HUES6 (cell line): ENCODE results near the gene LTC4S.
"Not testable (repeated sequence)": the region's sequence is repeated elsewhere in the genome, so short reads cannot be mapped to it uniquely, and the experiment has no call there.

Source experiments
- H3K27ac ChIP-seq: 2 replicates; pipeline ENCODE4 v1.7.0; 2013; ENCODE audit warnings: low read depth, mild to moderate bottlenecking, low read length, inconsistent platforms
- H3K27me3 ChIP-seq: 2 replicates; pipeline ENCODE4 v1.6.1; 2013; ENCODE audit warnings: low read length; ENCODE audit not compliant: control insufficient read depth, insufficient read depth
- H3K36me3 ChIP-seq: 2 replicates; pipeline ENCODE4 v1.6.1; 2013; ENCODE audit warnings: low read length; ENCODE audit not compliant: control insufficient read depth, insufficient read depth
- H3K4me1 ChIP-seq: 2 replicates; pipeline ENCODE4 v1.6.1; 2013; ENCODE audit warnings: low read length; ENCODE audit not compliant: control insufficient read depth, insufficient read depth
- H3K4me3 ChIP-seq: 2 replicates; pipeline ENCODE4 v1.5.1; 2013; ENCODE audit warnings: low read depth, low read length
- H3K9ac ChIP-seq: one replicate; pipeline ENCODE4 v1.6.1; 2013; ENCODE audit warnings: mild to moderate bottlenecking, low read length
- H3K9me3 ChIP-seq: 2 replicates; pipeline ENCODE4 v1.6.1; 2013; ENCODE audit warnings: low read depth, low read length; ENCODE audit not compliant: control insufficient read depth, insufficient read depth

LTC4S gene

GRCh38 chr5:179832039-179832745 lies 38.4 kb downstream of the LTC4S start:
- peaks cover 22% of the 10 kb centered on the region for H3K4me1 ChIP-seq
- no peaks in the 10 kb centered on the region for H3K9me3 ChIP-seq
- H3K27ac ChIP-seq, result no peak overlapping the region
- peaks cover 87% of the 10 kb centered on the region for H3K36me3 ChIP-seq
- H3K9ac ChIP-seq, result no peak overlapping the region
- H3K27me3 ChIP-seq, result no peaks in the 10 kb centered on the region
- H3K4me3 ChIP-seq, result no peak overlapping the region

- Histone ChIP-seq H3K36me3 (peaks cover 87% of the 10 kb centered on the region), H3K27ac (no peak overlapping the region), H3K27me3 (no peaks in the 10 kb centered on the region), H3K9ac (no peak overlapping the region), H3K9me3 (no peaks in the 10 kb centered on the region), H3K4me3 (no peak overlapping the region), H3K4me1 (peaks cover 15% of the 10 kb centered on the region)
These were observed 39.4 kb downstream of the LTC4S start for GRCh38 chr5:179833056-179833708.

GRCh38 chr5:179833709-179834070 lies 39.9 kb downstream of the LTC4S start:
- Histone ChIP-seq H3K4me3 (no peak overlapping the region), H3K36me3 (peaks cover 89% of the 10 kb centered on the region), H3K4me1 (peaks cover 13% of the 10 kb centered on the region), H3K9ac (no peak overlapping the region), H3K27me3 (no peaks in the 10 kb centered on the region), H3K27ac (no peak overlapping the region), H3K9me3 (no peaks in the 10 kb centered on the region)

DNA sequence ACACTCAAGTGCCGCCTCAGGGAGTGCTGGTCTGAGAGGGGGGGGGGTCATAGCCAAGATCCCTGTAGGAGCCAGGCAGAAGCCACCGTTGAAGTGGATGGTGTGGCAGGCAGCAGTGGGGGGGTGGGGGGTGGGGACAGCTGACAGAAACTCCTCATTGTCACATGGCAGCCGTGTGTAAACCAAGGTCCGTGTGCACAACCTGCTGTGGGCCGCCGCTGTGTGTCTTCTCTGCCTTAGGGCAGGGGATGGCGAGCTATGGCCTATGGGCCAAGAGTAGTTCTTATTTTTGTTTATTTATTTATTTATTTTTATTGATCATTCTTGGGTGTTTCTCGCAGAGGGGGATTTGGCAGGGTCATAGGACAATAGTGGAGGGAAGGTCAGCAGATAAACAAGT lies 40.3 kb downstream of the LTC4S start:
- no peak overlapping the region for H3K9ac ChIP-seq
- no peak overlapping the region for H3K4me3 ChIP-seq
- peaks cover 87% of the 10 kb centered on the region for H3K36me3 ChIP-seq
- peaks cover 8% of the 10 kb centered on the region; the same call in 1 of the 2 replicates for H3K4me1 ChIP-seq
- no peak overlapping the region for H3K27ac ChIP-seq
- H3K27me3 ChIP-seq, result no peaks in the 10 kb centered on the region
- no peaks in the 10 kb centered on the region for H3K9me3 ChIP-seq

GRCh38 chr5:179834871-179835270 lies 41.1 kb downstream of the LTC4S start:
- not testable (repeated sequence) for H3K9me3 ChIP-seq, H3K9ac ChIP-seq, H3K27ac ChIP-seq, H3K4me3 ChIP-seq, H3K27me3 ChIP-seq, H3K4me1 ChIP-seq
- H3K36me3 ChIP-seq, result peaks cover 86% of the 10 kb centered on the region

DNA sequence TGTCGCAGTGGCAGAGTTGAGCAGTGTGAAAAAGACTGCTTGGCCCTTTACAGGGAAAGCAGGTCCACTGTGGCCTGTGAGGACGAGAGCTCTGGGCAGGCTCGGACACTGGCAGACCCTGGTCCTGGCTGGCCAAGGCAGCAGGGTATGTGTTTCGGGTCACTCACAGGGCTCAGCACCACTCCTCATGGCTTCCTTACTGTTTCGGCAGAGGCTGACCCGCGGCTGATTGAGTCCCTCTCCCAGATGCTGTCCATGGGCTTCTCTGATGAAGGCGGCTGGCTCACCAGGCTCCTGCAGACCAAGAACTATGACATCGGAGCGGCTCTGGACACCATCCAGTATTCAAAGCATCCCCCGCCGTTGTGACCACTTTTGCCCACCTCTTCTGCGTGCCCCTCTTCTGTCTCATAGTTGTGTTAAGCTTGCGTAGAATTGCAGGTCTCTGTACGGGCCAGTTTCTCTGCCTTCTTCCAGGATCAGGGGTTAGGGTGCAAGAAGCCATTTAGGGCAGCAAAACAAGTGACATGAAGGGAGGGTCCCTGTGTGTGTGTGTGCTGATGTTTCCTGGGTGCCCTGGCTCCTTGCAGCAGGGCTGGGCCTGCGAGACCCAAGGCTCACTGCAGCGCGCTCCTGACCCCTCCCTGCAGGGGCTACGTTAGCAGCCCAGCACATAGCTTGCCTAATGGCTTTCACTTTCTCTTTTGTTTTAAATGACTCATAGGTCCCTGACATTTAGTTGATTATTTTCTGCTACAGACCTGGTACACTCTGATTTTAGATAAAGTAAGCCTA lies 42.6 kb downstream of the LTC4S start:
- Histone ChIP-seq H3K27me3 (no peaks in the 10 kb centered on the region), H3K9ac (no peak overlapping the region), H3K36me3 (peaks cover 86% of the 10 kb centered on the region), H3K9me3 (no peaks in the 10 kb centered on the region), H3K4me3 (no peak overlapping the region), H3K27ac (no peak overlapping the region), H3K4me1 (no peaks in the 10 kb centered on the region)

- Histone ChIP-seq H3K27me3 (no peaks in the 10 kb centered on the region), H3K36me3 (peaks cover 85% of the 10 kb centered on the region), H3K27ac (no peak overlapping the region), H3K9me3 (no peaks in the 10 kb centered on the region), H3K4me3 (no peak overlapping the region), H3K9ac (no peak overlapping the region), H3K4me1 (no peaks in the 10 kb centered on the region)
These were observed 43.6 kb downstream of the LTC4S start for GRCh38 chr5:179837076-179838011.

DNA sequence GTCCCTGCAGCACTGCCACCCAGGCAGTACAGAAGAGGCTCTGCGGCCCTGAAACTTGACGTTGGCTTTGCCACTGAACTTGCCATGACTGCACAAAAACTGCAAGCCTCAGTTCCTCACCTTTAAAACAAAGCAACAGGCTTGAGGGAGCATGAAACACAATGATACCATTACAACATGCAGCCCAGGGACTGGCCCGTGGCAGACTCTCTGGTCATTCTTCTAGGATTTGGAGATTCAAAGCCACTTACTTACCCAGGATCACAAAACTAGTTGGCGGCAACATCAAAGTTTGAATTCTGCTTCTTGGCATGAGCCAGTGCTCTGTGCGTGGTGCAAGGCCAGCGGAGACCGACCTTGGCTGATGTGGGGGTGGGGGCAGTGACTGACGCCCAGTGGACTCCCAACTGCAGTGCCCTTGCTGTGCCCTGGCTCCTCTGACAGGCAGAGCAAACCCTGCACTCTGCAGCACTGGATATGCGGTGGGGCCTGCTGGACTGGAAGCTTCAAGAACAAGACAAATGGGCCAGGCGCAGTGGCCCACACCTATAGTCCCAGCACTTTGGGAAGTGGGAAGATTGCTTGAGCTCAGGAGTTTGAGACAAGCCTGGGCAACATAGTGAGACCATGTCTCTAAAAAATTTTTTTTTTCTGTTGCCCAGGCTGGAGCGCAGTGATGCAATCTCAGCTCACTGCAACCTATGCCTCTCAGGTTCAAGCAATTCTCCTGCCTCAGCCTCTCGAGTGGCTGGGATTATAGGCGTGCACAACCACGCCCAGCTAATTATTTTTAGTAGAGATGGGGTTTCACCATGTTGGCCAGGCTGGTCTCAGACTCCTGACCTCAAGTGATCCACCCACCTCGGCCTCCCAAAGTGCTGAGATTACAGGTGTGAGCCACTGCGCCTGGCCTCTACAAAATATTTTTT lies 45.8 kb downstream of the LTC4S start:
- Histone ChIP-seq H3K4me1 (no peaks in the 10 kb centered on the region), H3K9me3 (no peaks in the 10 kb centered on the region), H3K27me3 (no peaks in the 10 kb centered on the region), H3K27ac (no peak overlapping the region; the same call in 1 of the 2 replicates), H3K4me3 (no peak overlapping the region), H3K36me3 (peaks cover 75% of the 10 kb centered on the region), H3K9ac (no peak overlapping the region)

GRCh38 chr5:179840321-179840720 lies 46.5 kb downstream of the LTC4S start:
- Histone ChIP-seq H3K27ac (no peak overlapping the region), H3K36me3 (peaks cover 75% of the 10 kb centered on the region), H3K4me3 (no peak overlapping the region), H3K4me1 (no peaks in the 10 kb centered on the region), H3K9ac (no peak overlapping the region), H3K27me3 (no peaks in the 10 kb centered on the region), H3K9me3 (peaks cover 2% of the 10 kb centered on the region; the same call in 1 of the 2 replicates)

DNA sequence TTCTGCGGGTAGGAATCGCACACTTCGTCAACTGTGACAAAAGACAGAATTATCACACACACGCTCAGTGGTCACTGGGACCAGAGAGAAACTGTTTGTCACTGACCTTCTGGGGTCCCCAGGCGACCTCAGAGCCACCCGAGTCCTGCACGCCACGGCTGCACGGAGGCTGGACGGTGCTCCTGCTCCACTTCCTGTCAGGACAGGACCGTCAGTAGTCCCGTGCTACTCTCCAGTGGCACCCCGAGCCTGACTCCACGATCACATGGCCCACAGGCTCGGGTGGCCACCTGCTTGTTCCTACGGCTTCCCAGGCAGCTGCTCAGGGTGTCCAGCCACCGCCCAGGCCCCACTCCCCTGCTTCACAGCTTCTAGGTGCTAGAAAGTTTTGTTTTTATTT lies 47.0 kb downstream of the LTC4S start:
- Histone ChIP-seq H3K4me3 (no peak overlapping the region), H3K4me1 (no peaks in the 10 kb centered on the region), H3K9ac (no peak overlapping the region), H3K9me3 (peaks cover 4% of the 10 kb centered on the region; the same call in 1 of the 2 replicates), H3K27me3 (no peaks in the 10 kb centered on the region), H3K27ac (no peak overlapping the region), H3K36me3 (peaks cover 73% of the 10 kb centered on the region)
